ENCODE measurements around the gene IGDCC3.

Gene IGDCC3

GRCh38 chr15:65377976-65378366 is at the start of gene IGDCC3:
Gene IGDCC3 (minus strand): TSS chr15:65378002. CDS start chr15:65377788, 214 bp downstream.
- no peaks in the 10 kb centered on the region for H3K36me3 ChIP-seq (ENCODE audit: insufficient read depth, low read length)
- ATAC-seq (ENCODE audit: insufficient read depth, low read depth) (no peak), DNase-seq (no peak)
- no peak within 1 kb of the TSS for H2AFZ ChIP-seq (ENCODE audit: low read depth, low read length)
- TF ChIP-seq EZH2 (IDR thresholded peaks at IDR 0.05; ENCODE audit: borderline replicate concordance, low read depth, low read length, severe bottlenecking) (no peak), CTCF (IDR thresholded peaks at IDR 0.05; ENCODE audit: borderline replicate concordance, extremely low read depth, low read length, poor library complexity, severe bottlenecking) (no peak)
- H3K27me3 ChIP-seq (ENCODE audit: insufficient read depth, low read length, poor library complexity) = peaks cover 6% of the 10 kb centered on the region
- no peak within 1 kb of the TSS for H3K27ac ChIP-seq (ENCODE audit: low read length)
- no peaks in the 10 kb centered on the region for H4K20me1 ChIP-seq (ENCODE audit: insufficient read depth, low read length)
- H3K9me3 ChIP-seq (ENCODE audit: insufficient read depth, low read length, severe bottlenecking) = no peaks in the 10 kb centered on the region
- no peak within 1 kb of the TSS for H3K4me3 ChIP-seq (ENCODE audit: low read depth in 1 of 2, low read length in 2 of 2)
- H3K4me1 ChIP-seq (ENCODE audit: insufficient read depth, low read length) = no peaks in the 10 kb centered on the region
- no peak within 1 kb of the TSS for H3K9ac ChIP-seq (ENCODE audit: low read depth, low read length)
- H3K4me2 ChIP-seq (ENCODE audit: insufficient read depth, low read length) = no peak within 1 kb of the TSS
- no peaks in the 10 kb centered on the region for H3K79me2 ChIP-seq (ENCODE audit: insufficient read depth, low read length)

GRCh38 chr15:65426216-65426853 is 48.5 kb upstream of the IGDCC3 start:
- H3K4me3 ChIP-seq (ENCODE audit: low read depth in 1 of 2, low read length in 2 of 2) = no peak overlapping the region
- no peak overlapping the region for H2AFZ ChIP-seq (ENCODE audit: low read depth, low read length)
- DNase-seq (no peak), ATAC-seq (ENCODE audit: insufficient read depth, low read depth) (no peak)
- no peaks in the 10 kb centered on the region for H3K9me3 ChIP-seq (ENCODE audit: insufficient read depth, low read length, severe bottlenecking)
- no peak for TF ChIP-seq EZH2 (IDR thresholded peaks at IDR 0.05; ENCODE audit: borderline replicate concordance, low read depth, low read length, severe bottlenecking)
- no peak overlapping the region for H3K4me2 ChIP-seq (ENCODE audit: insufficient read depth, low read length)
- H3K27ac ChIP-seq (ENCODE audit: low read length) = no peak overlapping the region
- no peaks in the 10 kb centered on the region for H3K4me1 ChIP-seq (ENCODE audit: insufficient read depth, low read length)
- no peaks in the 10 kb centered on the region for H4K20me1 ChIP-seq (ENCODE audit: insufficient read depth, low read length)
- H3K9ac ChIP-seq (ENCODE audit: low read depth, low read length) = no peak overlapping the region
- no peaks in the 10 kb centered on the region for H3K36me3 ChIP-seq (ENCODE audit: insufficient read depth, low read length)
- H3K79me2 ChIP-seq (ENCODE audit: insufficient read depth, low read length) = no peaks in the 10 kb centered on the region
- no peaks in the 10 kb centered on the region for H3K27me3 ChIP-seq (ENCODE audit: insufficient read depth, low read length, poor library complexity)

GRCh38 chr15:65424683-65425082 is 46.9 kb upstream of the IGDCC3 start:
- Histone ChIP-seq H2AFZ (ENCODE audit: low read depth, low read length) (no peak overlapping the region), H4K20me1 (ENCODE audit: insufficient read depth, low read length) (no peaks in the 10 kb centered on the region), H3K4me2 (ENCODE audit: insufficient read depth, low read length) (no peak overlapping the region), H3K36me3 (ENCODE audit: insufficient read depth, low read length) (no peaks in the 10 kb centered on the region), H3K27ac (ENCODE audit: low read length) (no peak overlapping the region), H3K27me3 (ENCODE audit: insufficient read depth, low read length, poor library complexity) (no peaks in the 10 kb centered on the region), H3K4me1 (ENCODE audit: insufficient read depth, low read length) (no peaks in the 10 kb centered on the region), H3K4me3 (ENCODE audit: low read depth in 1 of 2, low read length in 2 of 2) (no peak overlapping the region), H3K79me2 (ENCODE audit: insufficient read depth, low read length) (no peaks in the 10 kb centered on the region), H3K9ac (ENCODE audit: low read depth, low read length) (no peak overlapping the region), H3K9me3 (ENCODE audit: insufficient read depth, low read length, severe bottlenecking) (no peaks in the 10 kb centered on the region)
- ATAC-seq (ENCODE audit: insufficient read depth, low read depth) (no peak), DNase-seq (no peak)
- no peak for TF ChIP-seq EZH2 (IDR thresholded peaks at IDR 0.05; ENCODE audit: borderline replicate concordance, low read depth, low read length, severe bottlenecking)
- no peak for TF ChIP-seq CTCF (IDR thresholded peaks at IDR 0.05; ENCODE audit: borderline replicate concordance, extremely low read depth, low read length, poor library complexity, severe bottlenecking)

GRCh38 chr15:65423976-65424679 is 46.3 kb upstream of the IGDCC3 start:
- Histone ChIP-seq H3K79me2 (ENCODE audit: insufficient read depth, low read length) (no peaks in the 10 kb centered on the region), H3K36me3 (ENCODE audit: insufficient read depth, low read length) (no peaks in the 10 kb centered on the region), H4K20me1 (ENCODE audit: insufficient read depth, low read length) (no peaks in the 10 kb centered on the region), H3K27ac (ENCODE audit: low read length) (no peak overlapping the region), H3K27me3 (ENCODE audit: insufficient read depth, low read length, poor library complexity) (no peaks in the 10 kb centered on the region), H3K4me2 (ENCODE audit: insufficient read depth, low read length) (no peak overlapping the region), H3K9ac (ENCODE audit: low read depth, low read length) (no peak overlapping the region), H3K4me3 (ENCODE audit: low read depth in 1 of 2, low read length in 2 of 2) (no peak overlapping the region), H3K9me3 (ENCODE audit: insufficient read depth, low read length, severe bottlenecking) (no peaks in the 10 kb centered on the region), H3K4me1 (ENCODE audit: insufficient read depth, low read length) (no peaks in the 10 kb centered on the region), H2AFZ (ENCODE audit: low read depth, low read length) (no peak overlapping the region)
- TF ChIP-seq CTCF (IDR thresholded peaks at IDR 0.05; ENCODE audit: borderline replicate concordance, extremely low read depth, low read length, poor library complexity, severe bottlenecking) (no peak), EZH2 (IDR thresholded peaks at IDR 0.05; ENCODE audit: borderline replicate concordance, low read depth, low read length, severe bottlenecking) (no peak)
- ATAC-seq (ENCODE audit: insufficient read depth, low read depth) (no peak), DNase-seq (no peak)
